Measurements from ENCODE around the gene HOXA2. TPM values are rescaled to one million over a fixed set of nuclear protein-coding genes. Genes with fewer than 3 reads are reported as not detected.

HOXA2 gene
- total RNA-seq, 1 donor from 2014 or later: 1.1 TPM

DNA sequence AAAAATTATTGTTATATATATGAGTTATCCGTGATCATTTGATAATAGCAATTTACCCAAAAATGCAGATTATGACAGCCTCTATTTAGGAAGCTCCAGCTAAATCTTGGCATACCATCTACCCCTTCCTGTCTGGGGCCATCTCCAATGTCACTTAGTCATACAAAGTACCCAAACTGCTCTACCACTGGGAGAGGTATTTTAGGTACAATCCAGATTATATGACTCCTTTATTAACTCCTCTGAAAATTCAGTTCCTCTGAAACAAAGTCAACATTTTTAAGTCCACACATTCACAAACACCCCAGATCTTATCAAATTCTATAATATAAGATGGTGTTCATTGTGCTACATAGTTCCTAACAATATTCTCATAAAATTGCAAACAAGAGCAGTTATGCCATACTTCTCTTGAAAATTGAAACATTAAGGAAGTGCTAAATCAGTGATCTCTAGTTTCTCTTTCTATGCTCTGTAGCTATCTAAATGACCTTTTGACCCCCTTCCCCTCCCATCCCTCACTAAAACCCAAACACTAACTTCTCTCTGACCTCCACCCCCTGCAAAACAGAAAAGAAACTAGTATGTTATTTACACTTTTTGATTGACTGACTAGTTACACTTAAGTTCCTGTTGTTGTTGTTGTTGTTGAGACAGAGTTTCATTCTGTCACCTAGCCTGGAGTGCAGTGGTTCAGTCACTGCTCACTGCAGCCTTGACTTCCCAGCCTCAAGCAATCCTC lies 23.1 kb downstream of the HOXA2 start:
- TF ChIP-seq, protein P1, sequence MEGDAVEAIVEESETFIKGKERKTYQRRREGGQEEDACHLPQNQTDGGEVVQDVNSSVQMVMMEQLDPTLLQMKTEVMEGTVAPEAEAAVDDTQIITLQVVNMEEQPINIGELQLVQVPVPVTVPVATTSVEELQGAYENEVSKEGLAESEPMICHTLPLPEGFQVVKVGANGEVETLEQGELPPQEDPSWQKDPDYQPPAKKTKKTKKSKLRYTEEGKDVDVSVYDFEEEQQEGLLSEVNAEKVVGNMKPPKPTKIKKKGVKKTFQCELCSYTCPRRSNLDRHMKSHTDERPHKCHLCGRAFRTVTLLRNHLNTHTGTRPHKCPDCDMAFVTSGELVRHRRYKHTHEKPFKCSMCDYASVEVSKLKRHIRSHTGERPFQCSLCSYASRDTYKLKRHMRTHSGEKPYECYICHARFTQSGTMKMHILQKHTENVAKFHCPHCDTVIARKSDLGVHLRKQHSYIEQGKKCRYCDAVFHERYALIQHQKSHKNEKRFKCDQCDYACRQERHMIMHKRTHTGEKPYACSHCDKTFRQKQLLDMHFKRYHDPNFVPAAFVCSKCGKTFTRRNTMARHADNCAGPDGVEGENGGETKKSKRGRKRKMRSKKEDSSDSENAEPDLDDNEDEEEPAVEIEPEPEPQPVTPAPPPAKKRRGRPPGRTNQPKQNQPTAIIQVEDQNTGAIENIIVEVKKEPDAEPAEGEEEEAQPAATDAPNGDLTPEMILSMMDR (IDR thresholded peaks at IDR 0.05; ENCODE audit: unreplicated experiment): no peak
- Mint-ChIP-seq H3K36me3 (ENCODE audit: low read depth, unreplicated experiment) (no peaks in the 10 kb centered on the region), H3K4me3 (ENCODE audit: unreplicated experiment) (no peak overlapping the region), H3K4me1 (ENCODE audit: unreplicated experiment) (no peaks in the 10 kb centered on the region), H3K9me3 (ENCODE audit: unreplicated experiment) (no peaks in the 10 kb centered on the region), H3K27ac (ENCODE audit: unreplicated experiment) (no peak overlapping the region), H3K27me3 (ENCODE audit: unreplicated experiment) (no peaks in the 10 kb centered on the region)
- DNase-seq (ENCODE audit: low spot score): no peak

GRCh38 chr7:27078616-27079233 lies 23.8 kb downstream of the HOXA2 start:
- DNase-seq (ENCODE audit: low spot score): no peak
- Mint-ChIP-seq H3K36me3 (ENCODE audit: low read depth, unreplicated experiment) (no peaks in the 10 kb centered on the region), H3K4me3 (ENCODE audit: unreplicated experiment) (no peak overlapping the region), H3K27me3 (ENCODE audit: unreplicated experiment) (no peaks in the 10 kb centered on the region), H3K4me1 (ENCODE audit: unreplicated experiment) (no peaks in the 10 kb centered on the region), H3K27ac (ENCODE audit: unreplicated experiment) (no peak overlapping the region), H3K9me3 (ENCODE audit: unreplicated experiment) (no peaks in the 10 kb centered on the region)
- TF ChIP-seq, protein P1 (IDR thresholded peaks at IDR 0.05; ENCODE audit: unreplicated experiment): no peak

DNA sequence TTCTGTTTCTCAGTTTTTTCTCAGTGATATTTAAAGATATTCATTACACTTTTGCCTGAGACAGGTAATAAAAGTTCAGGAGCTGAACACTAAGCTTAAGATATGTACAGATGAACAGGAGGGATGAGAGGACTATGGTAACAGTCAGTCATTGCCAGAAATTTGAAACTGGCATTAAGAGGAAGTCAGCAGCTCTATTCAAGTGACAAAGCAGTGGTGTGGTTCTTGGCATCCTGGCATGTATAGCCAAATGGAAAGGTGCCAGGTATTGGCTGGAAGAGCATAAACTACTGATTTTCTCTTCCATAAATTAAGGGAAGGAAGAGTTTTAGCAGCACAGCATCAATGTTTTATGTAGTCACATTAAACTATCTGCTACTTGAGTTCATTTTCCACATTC lies 29.4 kb downstream of the HOXA2 start:
- Mint-ChIP-seq H3K9me3 (ENCODE audit: unreplicated experiment) (no peaks in the 10 kb centered on the region), H3K36me3 (ENCODE audit: low read depth, unreplicated experiment) (no peaks in the 10 kb centered on the region), H3K27ac (ENCODE audit: unreplicated experiment) (no peak overlapping the region), H3K27me3 (ENCODE audit: unreplicated experiment) (no peaks in the 10 kb centered on the region), H3K4me3 (ENCODE audit: unreplicated experiment) (no peak overlapping the region), H3K4me1 (ENCODE audit: unreplicated experiment) (no peaks in the 10 kb centered on the region)
- TF ChIP-seq, protein P1 (IDR thresholded peaks at IDR 0.05; ENCODE audit: unreplicated experiment): no peak
- DNase-seq (ENCODE audit: low spot score): no peak

DNA sequence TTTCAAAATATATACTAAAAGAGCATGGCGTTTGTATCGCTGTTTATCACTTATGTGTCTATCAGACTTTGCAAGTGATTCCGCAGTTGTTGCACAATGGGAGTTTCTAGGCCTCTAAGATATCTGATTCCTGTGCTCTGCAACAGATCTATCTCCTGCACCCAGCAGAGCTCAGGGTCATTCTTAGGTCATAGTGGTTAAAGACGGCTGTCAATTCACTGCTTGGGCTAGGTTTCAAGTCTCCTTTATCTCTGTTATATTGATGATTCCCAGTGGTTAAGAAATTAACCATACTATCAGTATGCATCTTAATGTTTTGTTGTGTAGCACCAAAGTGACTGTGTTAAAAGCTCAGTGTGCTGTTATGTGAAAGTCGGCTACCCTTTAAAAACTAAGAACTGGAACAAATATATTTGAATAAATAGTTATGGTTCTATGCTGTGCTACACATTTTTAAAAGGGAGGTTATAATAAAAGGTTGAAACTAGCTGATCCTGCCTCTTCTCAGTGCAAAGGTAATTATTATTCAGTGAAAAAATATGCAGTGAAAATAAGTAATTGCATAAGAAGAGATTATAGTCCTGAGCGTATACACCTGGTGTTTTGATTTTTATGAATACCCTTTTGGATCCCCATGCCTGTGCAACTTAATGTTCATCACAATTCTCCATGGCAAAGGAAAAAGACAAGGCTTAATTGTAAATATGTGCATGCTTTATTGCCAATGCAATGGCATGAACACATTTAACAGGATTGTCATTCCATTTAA lies 30.7 kb downstream of the HOXA2 start:
- no peaks in the 10 kb centered on the region for H3K27me3 Mint-ChIP-seq (ENCODE audit: unreplicated experiment)
- TF ChIP-seq, protein P1 (IDR thresholded peaks at IDR 0.05; ENCODE audit: unreplicated experiment): no peak
- H3K4me1 Mint-ChIP-seq (ENCODE audit: unreplicated experiment): no peaks in the 10 kb centered on the region
- no peaks in the 10 kb centered on the region for H3K9me3 Mint-ChIP-seq (ENCODE audit: unreplicated experiment)
- DNase-seq (ENCODE audit: low spot score): no peak
- H3K27ac Mint-ChIP-seq (ENCODE audit: unreplicated experiment): no peak overlapping the region
- no peak overlapping the region for H3K4me3 Mint-ChIP-seq (ENCODE audit: unreplicated experiment)
- no peaks in the 10 kb centered on the region for H3K36me3 Mint-ChIP-seq (ENCODE audit: low read depth, unreplicated experiment)
